ENCODE results near the gene SMCO2.
A peak's percentile ranks its signal among the peaks of the same experiment; 100 is the strongest.

Gene SMCO2

DNA sequence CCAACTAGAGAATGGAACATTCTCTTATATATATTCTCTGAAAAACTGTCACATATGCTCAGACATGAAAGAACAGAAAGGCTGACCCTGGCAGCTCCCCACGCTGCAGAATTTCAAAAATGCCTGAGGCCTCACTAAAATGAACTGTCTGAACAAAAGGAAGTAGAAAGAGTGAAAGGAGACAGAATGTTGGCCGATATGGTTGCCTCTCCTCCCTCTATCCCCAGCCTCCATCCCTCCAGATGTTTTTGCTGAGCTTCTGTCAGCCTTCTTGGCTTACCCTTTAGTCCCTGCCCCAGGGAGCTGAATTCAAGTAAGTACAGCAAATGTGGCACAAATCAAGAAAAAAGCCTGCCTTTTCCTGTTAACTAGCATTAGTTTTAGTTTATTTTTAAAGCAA, 6.9 kb downstream of the SMCO2 start:
- DNase-seq (ENCODE audit: low spot score), result no peak

DNA sequence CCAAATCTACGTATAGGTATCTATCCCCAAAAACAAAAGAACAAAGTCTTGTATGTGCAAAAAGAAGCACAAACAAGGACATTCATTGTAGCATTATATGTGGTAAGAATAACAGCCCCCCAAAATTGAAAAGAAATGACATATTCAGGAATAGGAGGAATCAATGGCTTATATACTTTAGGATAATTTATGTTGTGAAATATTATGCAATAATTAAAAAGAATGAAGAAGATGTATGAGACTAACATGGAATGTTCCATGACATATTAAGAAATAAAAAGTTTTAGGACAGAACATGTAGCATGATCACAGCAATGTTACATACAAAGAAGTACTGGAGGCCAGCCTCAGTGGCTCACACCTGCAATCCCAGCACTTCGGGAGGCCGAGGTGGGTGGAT, 9.1 kb downstream of the SMCO2 start:
- DNase-seq (ENCODE audit: low spot score), result no peak

DNA sequence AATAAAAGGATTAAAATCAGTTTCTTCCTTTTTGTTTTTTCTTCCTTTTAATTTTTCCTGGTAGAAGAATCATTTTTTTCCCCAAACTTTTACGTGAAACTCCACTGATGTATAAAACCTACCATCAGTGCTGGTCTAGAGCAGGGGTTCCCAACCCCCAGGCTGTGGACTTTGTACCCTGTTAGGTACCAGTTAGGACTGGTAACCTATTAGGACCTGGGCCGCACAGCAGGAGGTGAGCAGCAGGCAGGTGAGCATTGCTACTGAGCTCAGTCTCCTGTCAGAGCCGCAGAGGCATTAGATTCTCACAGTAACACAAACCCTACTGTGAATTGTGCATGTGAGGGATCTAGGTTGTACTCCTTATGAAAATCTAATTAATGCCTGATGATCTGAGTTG, 10.1 kb downstream of the SMCO2 start:
- no peak for DNase-seq (ENCODE audit: low spot score)

DNA sequence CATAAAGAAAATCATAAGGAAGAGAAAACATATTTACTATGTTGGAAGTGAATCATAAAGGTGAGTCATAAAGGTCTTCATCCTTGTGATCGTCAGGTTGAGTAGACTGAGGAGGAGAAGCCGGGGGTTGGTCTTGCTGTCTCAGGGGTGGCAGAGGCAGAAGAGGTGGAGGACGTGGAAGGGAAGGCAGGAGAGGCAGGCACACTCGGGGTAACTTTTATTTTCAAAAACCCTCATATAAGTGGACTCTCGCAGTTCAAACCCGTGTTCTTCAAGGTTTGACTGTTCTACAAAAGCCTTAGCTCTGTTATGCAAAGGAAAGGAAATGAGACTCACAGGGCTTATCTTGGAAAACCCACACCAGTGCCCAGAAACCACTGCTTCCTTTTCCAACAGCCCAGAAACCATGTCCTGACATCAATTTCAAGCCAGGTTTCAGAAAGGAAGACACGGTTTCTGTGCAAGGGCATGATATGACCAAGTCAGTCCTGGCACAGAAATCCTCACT, 14.0 kb downstream of the SMCO2 start:
- DNase-seq (ENCODE audit: low spot score), result peak; percentile 9

DNA sequence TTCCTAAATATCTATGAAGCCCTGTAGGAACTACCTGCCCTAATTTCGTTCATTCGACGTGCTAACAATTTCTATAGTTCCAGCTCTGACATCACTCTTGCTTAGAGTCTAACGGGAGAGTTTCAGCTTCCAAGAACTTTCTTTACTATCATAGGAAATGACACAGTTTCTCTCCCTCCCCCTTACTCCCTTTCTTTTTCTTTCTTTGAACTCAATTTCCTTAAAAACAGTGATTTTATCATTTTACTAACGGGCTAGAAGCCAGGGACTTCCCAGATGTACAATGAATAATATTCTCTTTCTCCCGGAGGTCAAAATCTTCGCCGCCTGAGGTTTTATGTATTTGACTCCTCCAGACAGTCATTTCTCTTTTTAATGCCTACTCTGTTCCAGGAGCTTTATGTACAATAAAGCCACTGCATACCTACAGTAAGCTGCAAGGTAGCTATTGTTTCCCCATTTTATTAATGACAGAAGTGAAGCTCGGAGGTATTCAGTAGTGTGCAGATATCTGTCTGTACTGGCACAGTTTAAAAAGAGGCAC, 15.7 kb downstream of the SMCO2 start:
- no peak for DNase-seq (ENCODE audit: low spot score)

DNA sequence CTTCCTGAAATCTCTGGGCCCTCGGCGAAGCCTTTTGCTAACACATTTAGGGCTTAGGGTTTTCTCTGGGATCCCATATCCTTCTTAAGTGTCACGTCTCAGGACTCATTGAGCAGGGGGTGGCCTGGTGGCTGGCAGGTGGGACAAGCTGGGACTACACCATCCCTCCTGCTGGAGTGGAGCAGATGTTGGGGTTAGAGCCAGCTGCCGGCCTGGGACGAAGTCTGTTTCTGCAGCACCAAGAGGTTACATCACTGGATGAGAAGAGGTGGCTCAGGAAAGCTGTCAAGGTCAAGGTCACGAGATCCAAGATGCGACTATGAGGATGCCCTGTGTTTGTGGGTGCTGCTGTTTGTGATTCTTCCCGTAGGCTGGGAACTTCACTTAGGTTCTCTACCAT, 16.3 kb downstream of the SMCO2 start:
- DNase-seq (ENCODE audit: low spot score), result no peak

DNA sequence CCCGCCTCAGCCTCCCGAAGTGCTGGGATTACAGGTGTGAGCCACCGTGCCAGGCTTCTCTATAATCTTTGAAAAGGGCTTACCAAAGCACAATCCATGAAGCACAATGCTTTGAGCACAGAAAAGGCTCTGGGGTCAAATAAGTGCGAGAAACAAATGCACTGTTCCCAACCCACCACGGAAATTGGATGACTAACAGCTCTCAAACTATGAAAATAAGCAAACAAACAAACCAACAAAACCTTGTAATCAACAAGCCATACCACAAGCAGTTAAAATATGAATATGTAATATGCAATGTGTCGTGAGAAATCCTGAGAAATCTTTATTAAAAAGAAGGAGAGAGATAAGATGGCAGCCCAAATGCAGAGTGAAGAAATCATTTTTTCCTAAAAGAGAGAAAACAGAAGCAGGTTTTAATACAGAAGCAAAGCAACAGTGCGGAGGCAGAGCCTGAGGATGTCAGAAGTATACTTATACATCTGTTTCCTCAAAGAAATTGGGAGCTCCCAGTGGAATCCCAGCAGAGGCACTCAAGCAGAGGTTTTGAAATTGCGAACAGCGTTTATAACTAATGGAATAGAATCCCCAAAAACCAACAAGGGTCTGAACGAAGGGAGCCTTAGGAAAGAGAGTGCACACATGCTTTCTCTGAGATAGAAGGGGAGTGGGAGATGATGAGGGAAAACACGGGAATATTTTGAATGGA, 17.1 kb downstream of the SMCO2 start:
- no peak for DNase-seq (ENCODE audit: low spot score)

DNA sequence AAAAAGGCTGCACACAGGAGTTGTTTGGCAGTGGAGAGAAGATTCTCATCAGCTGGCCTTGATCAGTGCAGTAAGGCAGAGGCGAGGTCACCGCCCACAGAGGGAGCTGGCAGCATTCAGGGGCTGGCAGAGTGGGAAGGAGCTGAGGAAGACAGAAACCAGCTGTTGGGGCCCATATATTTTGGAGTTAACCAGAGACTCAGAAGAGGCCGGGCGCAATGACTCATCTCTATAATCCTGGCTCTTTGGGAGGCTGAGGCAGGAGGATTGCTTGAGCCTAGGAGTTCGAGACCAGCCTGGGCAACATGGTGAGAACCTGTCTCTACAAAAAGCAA, 17.7 kb downstream of the SMCO2 start:
- DNase-seq (ENCODE audit: low spot score), result no peak

DNA sequence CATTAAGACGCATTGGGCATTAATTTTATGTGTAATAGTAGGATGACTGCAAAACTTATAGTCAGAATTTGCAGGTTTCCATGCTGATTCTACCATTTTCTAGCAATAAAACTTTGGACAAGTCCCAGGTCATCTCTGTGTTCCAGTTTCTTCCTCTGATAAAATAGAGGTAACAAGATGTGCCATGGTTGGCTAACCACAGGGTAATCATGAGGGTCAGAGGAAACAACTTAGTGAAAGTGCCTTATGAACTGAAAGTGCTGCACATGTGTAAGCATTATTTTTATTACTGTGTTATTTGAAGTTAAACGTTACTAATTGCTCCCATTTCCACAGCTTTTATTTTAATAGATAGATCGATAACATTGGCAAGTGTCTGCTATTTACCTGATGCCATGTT, 21.1 kb downstream of the SMCO2 start:
- no peak for DNase-seq (ENCODE audit: low spot score)

DNA sequence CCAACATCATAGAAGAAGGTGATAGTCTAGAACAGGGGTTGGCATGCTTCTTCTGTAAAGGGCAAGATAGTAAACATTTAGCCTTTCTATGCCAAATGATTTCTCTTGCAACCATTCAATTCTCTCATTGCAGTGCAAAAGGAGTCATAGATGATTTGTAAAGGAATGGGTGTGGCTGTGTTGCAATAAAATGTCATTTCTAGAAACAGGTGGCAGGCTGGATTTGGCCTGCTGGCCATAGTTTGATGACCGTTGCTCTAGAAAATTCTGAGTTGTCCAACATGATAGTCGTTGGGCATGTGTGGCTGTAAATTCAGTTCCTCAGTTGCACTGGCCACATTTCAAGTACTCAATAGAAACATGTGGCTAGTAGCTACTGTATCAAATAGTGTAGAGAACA, 21.7 kb downstream of the SMCO2 start:
- no peak for DNase-seq (ENCODE audit: low spot score)

DNA sequence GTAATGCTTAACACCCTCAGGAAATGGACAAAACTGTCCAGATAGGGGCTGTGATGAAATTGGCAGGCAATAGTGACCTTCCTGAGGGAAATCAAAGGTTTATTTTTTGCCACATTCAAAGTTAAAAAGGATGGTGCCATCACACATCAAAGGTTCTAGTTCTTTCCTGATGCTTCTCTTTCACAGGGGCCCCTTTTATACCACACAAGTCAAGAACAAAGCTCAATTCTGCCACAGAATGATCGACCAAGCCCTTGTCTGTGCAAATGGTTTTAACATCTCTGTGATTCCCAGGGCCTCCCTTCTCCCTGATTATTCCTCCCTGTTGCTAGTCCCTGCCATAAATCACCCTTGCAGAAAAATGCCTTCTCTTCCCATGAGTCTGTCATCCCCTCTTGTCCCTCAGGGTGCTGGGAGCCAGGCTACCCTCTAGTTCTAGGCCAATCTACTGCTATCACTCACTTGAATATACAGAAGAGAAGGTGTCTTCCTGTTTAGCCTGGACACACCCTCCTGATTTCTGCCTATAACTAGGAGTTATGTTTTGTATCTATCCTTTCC, 22.7 kb downstream of the SMCO2 start:
- DNase-seq (ENCODE audit: low spot score), result no peak

DNA sequence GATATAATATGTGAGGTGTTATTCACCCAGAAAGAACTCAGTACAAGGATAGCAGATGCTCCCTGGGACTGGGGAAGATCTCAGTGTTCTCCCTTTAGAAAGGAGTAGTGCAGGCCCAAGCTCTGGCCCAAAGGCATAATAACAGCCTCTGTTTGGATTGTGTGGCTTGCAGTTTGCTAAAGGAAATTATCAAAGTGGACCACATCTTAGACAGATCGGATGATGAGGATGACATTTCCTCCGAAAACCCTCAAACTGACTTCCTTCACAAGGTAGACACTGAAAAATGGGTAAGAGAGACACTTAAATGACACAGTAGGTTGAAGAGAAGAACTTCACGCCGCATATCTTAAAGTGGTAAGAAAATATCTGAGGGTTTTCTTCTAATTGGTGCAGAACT, 26.1 kb downstream of the SMCO2 start:
- DNase-seq (ENCODE audit: low spot score), result no peak

DNA sequence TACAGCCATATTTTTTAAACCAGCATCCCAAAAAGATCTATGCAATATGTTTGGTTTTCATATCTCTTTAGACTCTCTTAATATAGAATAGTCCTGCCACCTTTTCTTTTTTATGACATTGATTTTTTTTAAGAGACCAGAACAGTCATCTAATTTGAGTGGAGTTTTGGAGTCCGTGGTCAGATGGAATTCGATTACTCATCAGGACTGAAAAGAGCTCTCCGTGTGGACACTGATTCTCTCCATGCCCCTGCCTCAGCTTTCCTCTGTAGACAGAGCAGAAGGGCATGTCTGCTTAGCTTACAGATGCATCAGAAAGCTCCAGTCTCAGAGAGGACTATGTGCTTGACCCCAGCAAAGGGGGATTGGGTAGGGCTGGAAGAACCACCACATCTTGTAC, 27.8 kb downstream of the SMCO2 start:
- no peak for DNase-seq (ENCODE audit: low spot score)

DNA sequence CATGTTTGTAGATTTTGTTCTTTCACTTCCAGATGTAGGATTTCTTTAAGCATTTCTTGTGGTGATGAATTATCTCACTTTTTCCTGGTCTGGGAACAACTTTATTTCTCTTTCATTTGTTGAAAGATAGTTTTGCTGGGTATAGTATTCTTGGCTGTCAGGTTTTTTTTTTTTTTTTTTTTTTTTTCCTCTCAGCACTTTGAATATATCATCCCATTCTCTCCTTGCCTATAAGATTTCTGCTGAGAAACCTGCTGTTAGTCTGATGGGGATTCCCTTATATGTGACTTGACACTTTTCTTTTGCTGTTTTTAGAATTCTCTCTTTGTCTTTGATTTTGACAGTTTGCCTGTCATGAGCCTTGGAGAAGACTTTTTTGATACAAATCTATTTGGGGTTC, 30.5 kb downstream of the SMCO2 start:
- DNase-seq (ENCODE audit: low spot score), result no peak

DNA sequence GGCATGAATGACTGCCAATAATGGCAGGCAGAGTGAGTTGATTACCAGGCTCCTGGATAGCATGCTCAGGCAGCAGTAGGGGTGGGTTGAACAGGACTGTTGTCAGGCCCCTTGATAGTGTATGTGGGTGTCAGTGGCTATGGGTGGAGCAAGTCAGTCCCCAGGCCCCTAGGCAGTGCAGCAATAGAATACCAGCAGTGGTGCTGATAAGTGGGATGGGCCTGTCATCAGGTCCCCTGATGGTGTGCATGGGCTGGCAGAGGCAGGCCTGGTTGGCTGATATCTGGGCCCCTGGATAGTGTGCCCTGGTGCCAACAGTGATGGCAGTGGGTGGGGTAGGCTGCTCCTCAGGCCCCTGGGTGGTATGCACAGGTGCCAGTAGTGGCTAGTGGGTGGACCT, 32.4 kb downstream of the SMCO2 start:
- no peak for DNase-seq (ENCODE audit: low spot score)

DNA sequence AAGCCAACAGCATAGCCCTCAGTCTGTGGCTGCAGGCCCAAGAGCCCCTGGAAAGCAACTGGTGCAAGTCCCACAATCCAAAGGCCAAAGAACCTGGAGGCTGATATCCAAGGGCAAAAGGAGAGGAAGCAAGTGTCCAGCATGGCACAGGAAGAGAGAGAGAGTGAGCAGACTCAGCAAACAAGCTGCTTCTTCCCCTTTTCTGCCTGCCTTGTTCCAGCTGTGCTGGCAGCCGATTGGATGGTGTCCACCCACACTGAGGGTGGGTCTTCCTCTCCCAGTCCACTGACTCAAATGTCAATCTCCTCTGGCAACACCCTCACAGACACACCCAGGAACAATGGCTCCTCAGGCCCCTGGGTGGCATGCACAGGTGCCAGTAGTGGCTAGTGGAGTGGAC, 33.5 kb downstream of the SMCO2 start:
- no peak for DNase-seq (ENCODE audit: low spot score)

DNA sequence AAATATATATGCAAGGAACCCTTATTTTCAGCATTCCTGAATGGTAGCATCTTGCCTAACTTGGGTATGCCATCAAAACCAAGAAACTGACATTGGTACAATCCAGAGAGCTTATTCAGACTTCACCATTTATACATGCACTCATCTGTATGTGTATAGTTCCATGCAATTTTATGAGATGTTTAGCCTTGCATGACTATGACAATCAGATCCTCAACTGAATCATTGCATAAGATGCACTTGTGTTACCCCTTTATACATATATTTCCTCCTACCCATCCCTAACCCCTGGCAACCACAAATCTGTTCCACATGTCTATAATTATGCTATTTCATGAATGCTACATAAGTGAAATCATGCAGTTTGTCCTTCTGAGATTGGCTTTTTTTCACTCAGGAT, 40.4 kb downstream of the SMCO2 start:
- DNase-seq (ENCODE audit: low spot score), result no peak

DNA sequence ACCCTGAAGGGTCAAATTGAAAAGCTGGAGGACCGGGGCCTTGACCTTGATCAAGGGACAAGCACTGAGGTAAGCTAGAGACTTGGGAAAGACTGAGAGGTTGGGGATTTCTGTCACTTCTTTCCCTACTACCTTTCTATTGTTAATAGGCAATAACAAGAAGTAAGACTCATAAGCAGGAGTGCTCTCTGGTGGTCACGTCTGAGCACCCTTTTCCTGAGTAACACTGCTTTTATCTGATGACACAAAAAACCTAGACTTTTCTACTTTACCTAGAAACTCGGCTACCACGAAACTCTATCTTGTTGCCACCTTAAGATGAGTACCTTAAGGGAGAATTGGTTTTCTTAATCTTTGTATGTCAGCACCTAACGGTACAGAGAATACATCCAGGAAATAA, 41.9 kb downstream of the SMCO2 start:
- no peak for DNase-seq (ENCODE audit: low spot score)

DNA sequence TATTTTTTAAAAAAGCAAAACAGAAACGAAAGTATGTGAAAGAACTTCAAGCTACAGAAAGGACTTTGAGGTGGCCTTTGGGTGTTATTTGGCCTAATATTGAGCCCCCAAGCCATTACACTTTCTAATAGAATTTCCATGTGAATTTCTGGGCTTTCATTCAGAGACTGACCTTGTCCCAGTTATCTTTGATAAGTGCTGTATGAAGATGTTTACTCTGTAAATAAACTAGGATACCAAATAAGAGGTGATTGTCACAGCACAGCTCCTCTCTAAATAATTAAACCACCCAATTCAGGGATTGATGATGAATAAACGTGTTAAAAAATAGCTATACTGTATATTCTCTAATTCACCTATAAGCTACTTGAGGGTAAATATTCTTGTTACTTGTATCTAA, 44.7 kb downstream of the SMCO2 start:
- no peak for DNase-seq (ENCODE audit: low spot score)

DNA sequence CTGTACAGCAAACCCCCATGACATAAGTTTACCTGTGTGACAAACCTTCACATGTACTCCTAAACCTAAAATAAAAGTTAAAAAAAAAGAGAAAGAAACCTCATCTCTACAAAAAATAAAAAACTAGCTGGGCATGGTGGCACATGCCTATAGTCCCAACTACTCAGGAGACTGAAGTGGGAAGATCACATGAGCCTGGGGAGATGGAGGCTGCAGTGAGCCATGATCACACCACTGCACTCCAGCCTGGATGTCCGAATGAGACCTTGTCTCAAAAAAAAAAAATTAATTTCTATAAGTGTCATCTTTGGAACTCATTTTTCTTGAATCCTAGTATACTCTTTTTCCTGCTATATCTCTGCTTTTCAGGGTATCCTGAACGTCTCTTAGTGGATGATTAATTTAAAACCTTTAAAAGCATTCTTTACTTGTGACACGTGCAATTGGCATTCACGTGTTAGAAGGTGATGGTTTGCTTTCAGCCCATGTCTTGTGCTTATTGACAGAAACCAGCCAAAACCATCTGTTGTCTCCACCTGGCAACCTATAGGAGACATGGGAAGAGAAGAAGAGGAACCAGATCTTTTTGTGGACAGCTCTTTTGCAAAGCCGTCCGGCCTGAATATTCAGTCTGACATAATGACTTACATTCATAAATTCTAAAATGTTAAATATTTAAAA, 46.9 kb downstream of the SMCO2 start:
- no peak for DNase-seq (ENCODE audit: low spot score)

DNA sequence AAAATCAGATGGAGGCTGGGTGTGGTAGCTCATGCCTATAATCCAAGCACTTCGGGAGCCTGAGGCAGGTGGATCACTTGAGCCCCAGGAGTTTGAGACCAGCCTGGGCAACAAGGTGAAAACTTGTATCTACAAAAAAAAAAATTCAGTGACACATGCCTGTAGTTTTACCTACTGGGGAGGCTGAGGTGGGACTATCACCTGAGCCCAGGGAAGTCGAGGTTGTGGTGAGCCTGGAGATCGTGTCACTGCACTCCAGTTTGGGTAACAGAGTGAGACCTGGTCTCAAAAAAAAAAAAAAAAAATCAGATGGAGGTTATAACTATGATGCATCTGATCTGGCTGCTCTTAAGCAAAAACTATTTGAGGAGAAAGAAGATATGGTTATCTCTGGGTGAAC, 50.9 kb downstream of the SMCO2 start:
- no peak for DNase-seq (ENCODE audit: low spot score)

DNA sequence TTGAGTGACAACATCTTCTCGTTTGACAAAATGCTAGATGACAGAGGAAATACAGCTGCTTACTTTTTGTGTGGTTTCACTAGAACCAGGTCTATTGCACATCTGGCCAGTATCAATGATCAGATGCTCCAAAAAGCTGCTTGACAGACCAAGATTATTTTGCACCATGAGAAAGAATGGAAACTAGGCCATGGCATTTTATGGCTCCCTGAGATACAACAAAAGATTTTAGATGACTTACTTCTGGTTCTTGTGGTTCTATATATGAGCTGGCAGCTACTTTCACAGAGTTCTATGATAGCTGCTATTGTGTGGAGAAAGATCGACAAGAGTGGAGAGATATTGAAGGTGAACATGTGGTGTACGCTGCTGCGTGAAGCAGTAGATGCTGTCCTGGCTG, 51.6 kb downstream of the SMCO2 start:
- DNase-seq (ENCODE audit: low spot score), result no peak

DNA sequence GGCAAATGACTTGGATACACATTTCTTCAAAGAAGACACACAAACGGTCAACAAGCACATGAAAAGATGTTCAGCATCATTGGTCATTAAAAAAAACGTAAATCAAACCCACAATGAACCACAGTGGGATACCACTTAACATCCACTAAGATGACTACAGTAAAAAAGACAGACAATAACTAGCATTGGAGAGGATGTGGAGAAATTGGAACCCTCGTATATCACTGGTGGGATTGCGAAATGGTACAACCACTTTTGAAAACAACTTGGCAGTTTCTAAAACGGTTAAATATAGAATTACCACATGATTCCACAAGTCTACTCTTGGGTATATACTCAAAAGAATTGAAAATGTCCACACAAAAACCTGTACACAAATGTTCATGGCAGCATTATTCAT, 52.2 kb downstream of the SMCO2 start:
- no peak for DNase-seq (ENCODE audit: low spot score)

DNA sequence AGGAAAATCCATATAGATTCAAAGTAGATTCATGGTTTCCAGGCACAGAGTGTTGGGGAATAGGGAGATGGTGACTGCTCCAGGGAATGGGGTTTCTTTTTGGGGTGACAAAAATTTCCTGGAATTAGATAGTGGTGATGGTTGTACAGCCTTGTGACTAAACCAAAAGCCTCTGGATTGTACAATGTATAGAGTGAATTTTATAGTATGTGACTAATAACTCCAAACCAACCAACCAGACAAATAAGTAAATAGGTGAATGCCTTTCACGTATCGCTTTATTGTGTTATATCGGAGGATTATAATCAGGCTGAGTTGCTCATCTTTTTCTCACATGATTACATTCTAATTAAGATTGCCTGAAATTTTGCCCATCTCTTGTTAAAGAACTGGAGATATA, 52.8 kb downstream of the SMCO2 start:
- no peak for DNase-seq (ENCODE audit: low spot score)

Data from NAMALWA (cell line).